CD4-positive, alpha-beta memory T cell (primary cell): ENCODE results near the gene ULK4. TPM values are rescaled to one million over a fixed set of nuclear protein-coding genes. Genes with fewer than 3 reads are reported as not detected.
A peak's percentile ranks its signal among the peaks of the same experiment; 100 is the strongest.
"Not testable (repeated sequence)": the region's sequence is repeated elsewhere in the genome, so short reads cannot be mapped to it uniquely, and the experiment has no call there.

Experiments used
- CTCF ChIA-PET: fragments of 350-600 bp; sonication (Branson Sonifier 250); formaldehyde crosslinking; loops from one replicate; lab custom pipeline; 2021; ENCODE audit warnings: inconsistent platforms; ENCODE audit not compliant: partially characterized antibody; lab: Charles Lee
- POLR2A ChIA-PET: fragments of 350-600 bp; sonication (Branson Sonifier 250); formaldehyde crosslinking; loops from one replicate; lab custom pipeline; 2021; ENCODE audit not compliant: partially characterized antibody; lab: Charles Lee
- DNase-seq, 5 donors: peaks; one replicate each; pipeline versions ENCODE4 v3.0.0 to v3.0.0-alpha.2; 2020 to 2022; ENCODE audit warnings: mixed read lengths in 1 of 5
- H3K27ac ChIP-seq: one replicate; pipeline ENCODE4 v1.7.0; 2013; ENCODE audit warnings: low read depth, low read length
- H3K27me3 ChIP-seq: 2 replicates; pipeline ENCODE4 v1.7.0; 2013; ENCODE audit warnings: mild to moderate bottlenecking, low read length, moderate library complexity; ENCODE audit not compliant: insufficient read depth
- H3K36me3 ChIP-seq: 2 replicates; pipeline ENCODE4 v1.7.0; 2013; ENCODE audit warnings: mild to moderate bottlenecking, low read length, moderate library complexity; ENCODE audit not compliant: insufficient read depth
- H3K4me1 ChIP-seq: 2 replicates; pipeline ENCODE4 v1.7.0; 2013; ENCODE audit warnings: mild to moderate bottlenecking, low read length, moderate library complexity; ENCODE audit not compliant: insufficient read depth
- H3K4me3 ChIP-seq, 2 donors: one replicate each; pipeline ENCODE4 v1.7.0; 2013; ENCODE audit warnings: low read length in 2 of 2, mild to moderate bottlenecking in 1 of 2
- H3K9me3 ChIP-seq, 2 donors: one replicate each; pipeline ENCODE4 v1.7.0; 2013; ENCODE audit warnings: low read length in 2 of 2, control low read depth in 1 of 2; ENCODE audit not compliant: control insufficient read depth in 1 of 2
- H3K27ac Mint-ChIP-seq, 7 donors: one replicate each; pipeline ENCODE4 v1.8.0; 2020 to 2021; ENCODE audit warnings: mixed read lengths in 7 of 7, mild to moderate bottlenecking in 6 of 7, inconsistent platforms in 3 of 7, moderate library complexity in 3 of 7
- H3K27me3 Mint-ChIP-seq, 2 donors: one replicate each; pipeline ENCODE4 v1.8.0; 2020 to 2021; ENCODE audit warnings: mixed read lengths in 2 of 2
- H3K36me3 Mint-ChIP-seq, 2 donors: one replicate each; pipeline ENCODE4 v1.8.0; 2020 to 2021; ENCODE audit warnings: mixed read lengths in 2 of 2, inconsistent platforms in 1 of 2, mild to moderate bottlenecking in 1 of 2
- H3K4me1 Mint-ChIP-seq, 4 donors: one replicate each; pipeline ENCODE4 v1.8.0; 2020 to 2021; ENCODE audit warnings: mixed read lengths in 4 of 4, mild to moderate bottlenecking in 1 of 4
- H3K4me3 Mint-ChIP-seq, 8 donors: one replicate each; pipeline ENCODE4 v1.8.0; 2020 to 2021; ENCODE audit warnings: mixed read lengths in 8 of 8, mild to moderate bottlenecking in 7 of 8, moderate library complexity in 6 of 8, inconsistent platforms in 3 of 8
- H3K9me3 Mint-ChIP-seq, 8 donors: one replicate each; pipeline ENCODE4 v1.8.0; 2020 to 2021; ENCODE audit warnings: mixed read lengths in 8 of 8, mild to moderate bottlenecking in 5 of 8, inconsistent platforms in 3 of 8, moderate library complexity in 1 of 8
- intact Hi-C: fragments of 100-400 bp; cut with micrococcal nuclease; formaldehyde crosslinking; loops from one replicate; pipeline ENCODE4 v1.15.1; 2023
- polyA plus RNA-seq, 2 donors: library from polyadenylated mRNA; unstranded; fragments of 300-500 nt; fragmentation: Illumina TruSeq; gene quantifications; one replicate each; pipeline ENCODE4 v1.2.3, GENCODE V29; 2021
- total RNA-seq, 2 experiments: library from RNA; stranded (reverse); gene quantifications; one replicate each; pipeline ENCODE4 v1.2.3, GENCODE V29; 2021

The ULK4 gene
- total and polyA plus RNA-seq, 4 experiments from 2014 or later: 6.3 to 29.1 (median 19.2) TPM

- Mint-ChIP-seq H3K27me3 (no peaks in the 10 kb centered on the region), H3K27ac (peak overlapping the region in 1 of 7 donors; percentile 26), H3K36me3 (peaks cover 17 to 35% of the 10 kb centered on the region in 2 donors), H3K4me1 (no peaks in the 10 kb centered on the region), H3K9me3 (no peaks in the 10 kb centered on the region), H3K4me3 (no peak overlapping the region)
- H3K9me3 ChIP-seq: no peaks in the 10 kb centered on the region
- intact Hi-C loops: no loop called here
- no peaks in the 10 kb centered on the region for H3K4me1 ChIP-seq
- CTCF ChIA-PET: no interaction called here
- no peaks in the 10 kb centered on the region for H3K27me3 ChIP-seq
- H3K4me3 ChIP-seq: no peak overlapping the region
- POLR2A ChIA-PET: no interaction called here
- no peaks in the 10 kb centered on the region for H3K36me3 ChIP-seq
- H3K27ac ChIP-seq: no peak overlapping the region
- no peak for DNase-seq
These were observed 251.1 kb downstream of the ULK4 start for GRCh38 chr3:41710646-41711388.

GRCh38 chr3:41709213-41709612 is 252.7 kb downstream of the ULK4 start:
- CTCF ChIA-PET, H3K9me3 Mint-ChIP-seq, H3K4me1 Mint-ChIP-seq, H3K4me1 ChIP-seq, H3K9me3 ChIP-seq, H3K27me3 ChIP-seq, H3K27me3 Mint-ChIP-seq, H3K36me3 ChIP-seq, H3K4me3 ChIP-seq, POLR2A ChIA-PET, H3K27ac Mint-ChIP-seq, H3K4me3 Mint-ChIP-seq, H3K27ac ChIP-seq, intact Hi-C loops, DNase-seq: not testable (repeated sequence)
- peaks cover 20 to 44% of the 10 kb centered on the region in 2 donors for H3K36me3 Mint-ChIP-seq

- H3K27ac Mint-ChIP-seq: no peak overlapping the region
- no peak overlapping the region for H3K4me3 ChIP-seq
- H3K4me1 Mint-ChIP-seq: no peaks in the 10 kb centered on the region
- DNase-seq: no peak
- H3K9me3 ChIP-seq: no peaks in the 10 kb centered on the region
- H3K27me3 Mint-ChIP-seq: no peaks in the 10 kb centered on the region
- no peak overlapping the region for H3K27ac ChIP-seq
- H3K4me1 ChIP-seq: no peaks in the 10 kb centered on the region
- H3K36me3 ChIP-seq: no peaks in the 10 kb centered on the region
- intact Hi-C loops: no loop called here
- no peaks in the 10 kb centered on the region for H3K27me3 ChIP-seq
- no peaks in the 10 kb centered on the region for H3K9me3 Mint-ChIP-seq
- no peak overlapping the region for H3K4me3 Mint-ChIP-seq
- H3K36me3 Mint-ChIP-seq: peaks cover 18 to 52% of the 10 kb centered on the region in 2 donors
- POLR2A ChIA-PET: no interaction called here
- CTCF ChIA-PET: no interaction called here
These were observed 253.7 kb downstream of the ULK4 start for GRCh38 chr3:41708176-41708575.

GRCh38 chr3:41705893-41706292 is 256.0 kb downstream of the ULK4 start:
- no peaks in the 10 kb centered on the region for H3K27me3 ChIP-seq
- ChIA-PET CTCF (no interaction called here), POLR2A (no interaction called here)
- no peaks in the 10 kb centered on the region for H3K4me1 Mint-ChIP-seq
- intact Hi-C loops: no loop called here
- peaks cover 17 to 51% of the 10 kb centered on the region in 2 donors for H3K36me3 Mint-ChIP-seq
- H3K4me3 Mint-ChIP-seq: no peak overlapping the region
- no peaks in the 10 kb centered on the region for H3K9me3 Mint-ChIP-seq
- DNase-seq: no peak
- no peaks in the 10 kb centered on the region for H3K27me3 Mint-ChIP-seq
- H3K4me1 ChIP-seq: no peaks in the 10 kb centered on the region
- H3K27ac ChIP-seq: no peak overlapping the region
- H3K36me3 ChIP-seq: no peaks in the 10 kb centered on the region
- H3K27ac Mint-ChIP-seq: no peak overlapping the region
- H3K4me3 ChIP-seq: no peak overlapping the region
- H3K9me3 ChIP-seq: no peaks in the 10 kb centered on the region

DNA sequence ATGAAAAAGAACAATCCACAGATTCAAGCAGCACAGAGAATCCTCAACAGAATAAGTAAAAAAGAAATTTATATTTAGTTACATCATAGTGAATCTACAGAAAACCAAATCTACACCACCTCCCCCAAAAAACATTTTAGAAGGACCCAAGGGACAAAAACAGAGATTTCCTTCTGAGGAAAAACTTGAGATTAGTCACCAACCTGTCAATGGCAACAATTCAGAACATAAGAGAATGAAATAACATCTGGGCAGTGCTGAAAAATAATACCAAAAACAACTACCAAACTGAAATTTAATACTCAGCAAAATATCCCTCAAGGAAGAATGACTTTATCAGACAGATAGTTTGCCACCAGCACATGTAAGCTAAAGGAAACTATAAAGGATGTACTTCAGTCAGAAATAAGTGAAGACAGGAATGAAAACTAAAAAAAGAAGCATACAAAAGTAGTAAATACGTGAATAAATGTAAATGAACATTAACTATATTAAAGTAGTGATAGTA is 260.7 kb downstream of the ULK4 start:
- peaks cover 17 to 40% of the 10 kb centered on the region in 2 donors for H3K36me3 Mint-ChIP-seq
- no peaks in the 10 kb centered on the region for H3K36me3 ChIP-seq
- intact Hi-C loops: no loop called here
- no peaks in the 10 kb centered on the region for H3K27me3 ChIP-seq
- no peak overlapping the region for H3K27ac ChIP-seq
- no peaks in the 10 kb centered on the region for H3K9me3 Mint-ChIP-seq
- no peaks in the 10 kb centered on the region for H3K4me1 ChIP-seq
- peak overlapping the region in 1 of 7 donors; percentile 54 for H3K27ac Mint-ChIP-seq
- no peaks in the 10 kb centered on the region for H3K4me1 Mint-ChIP-seq
- H3K4me3 Mint-ChIP-seq: no peak overlapping the region
- POLR2A ChIA-PET: no interaction called here
- H3K27me3 Mint-ChIP-seq: no peaks in the 10 kb centered on the region
- no peak overlapping the region for H3K4me3 ChIP-seq
- DNase-seq: no peak
- no peaks in the 10 kb centered on the region for H3K9me3 ChIP-seq
- CTCF ChIA-PET: no interaction called here

DNA sequence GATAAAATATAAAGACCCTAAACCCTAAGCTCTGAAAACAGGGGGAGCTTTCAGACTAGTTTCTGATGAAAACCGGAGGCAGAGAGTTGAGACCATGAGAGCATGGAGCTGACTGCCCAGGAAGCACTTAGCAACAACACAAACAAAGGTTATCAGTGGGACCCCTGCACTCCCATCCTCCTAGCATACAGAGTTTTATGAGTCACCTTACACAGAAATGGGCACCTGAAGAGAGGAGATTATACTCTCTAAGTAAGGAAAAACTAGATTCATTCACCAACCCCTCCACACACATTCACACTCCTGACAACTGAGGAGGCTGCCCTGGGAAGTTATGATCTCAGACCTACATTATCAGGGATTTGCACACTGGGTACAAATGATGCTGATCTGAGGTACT is 261.7 kb downstream of the ULK4 start:
- Histone ChIP-seq H3K4me1 (no peaks in the 10 kb centered on the region), H3K9me3 (no peaks in the 10 kb centered on the region), H3K27ac (no peak overlapping the region), H3K27me3 (no peaks in the 10 kb centered on the region), H3K36me3 (no peaks in the 10 kb centered on the region), H3K4me3 (no peak overlapping the region)
- H3K36me3 Mint-ChIP-seq: peaks cover 21 to 39% of the 10 kb centered on the region in 2 donors
- intact Hi-C loops: no loop called here
- DNase-seq: no peak
- no peak overlapping the region for H3K4me3 Mint-ChIP-seq
- no peaks in the 10 kb centered on the region for H3K4me1 Mint-ChIP-seq
- ChIA-PET POLR2A (no interaction called here), CTCF (no interaction called here)
- H3K27me3 Mint-ChIP-seq: no peaks in the 10 kb centered on the region
- peaks cover 0 to 1% (median 0%) of the 10 kb centered on the region in 8 donors for H3K9me3 Mint-ChIP-seq
- no peak overlapping the region for H3K27ac Mint-ChIP-seq

DNA sequence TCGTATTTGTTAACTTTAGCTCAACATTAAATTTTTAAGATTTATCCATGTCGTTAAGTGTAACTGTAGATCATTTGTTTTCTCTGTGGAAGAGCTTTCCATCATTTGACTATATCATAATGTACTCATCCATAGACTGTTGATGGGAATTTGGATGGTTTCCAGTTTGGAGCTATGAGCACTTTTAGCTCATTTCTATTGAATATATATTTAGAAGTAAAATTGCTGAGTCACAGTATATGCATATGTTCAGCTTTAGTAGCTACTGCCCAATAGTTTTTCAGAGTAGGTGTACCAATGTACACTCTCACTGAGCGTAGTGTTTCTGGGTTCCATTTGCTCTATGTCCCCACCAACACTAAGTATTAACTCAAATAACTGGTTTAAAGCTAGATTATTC is 263.0 kb downstream of the ULK4 start:
- H3K27ac ChIP-seq: no peak overlapping the region
- H3K9me3 ChIP-seq: no peaks in the 10 kb centered on the region
- POLR2A ChIA-PET: no interaction called here
- Mint-ChIP-seq H3K27me3 (no peaks in the 10 kb centered on the region), H3K36me3 (peaks cover 16 to 40% of the 10 kb centered on the region in 2 donors), H3K4me3 (no peak overlapping the region), H3K9me3 (peaks cover 0 to 3% (median 0%) of the 10 kb centered on the region in 8 donors), H3K27ac (no peak overlapping the region), H3K4me1 (no peaks in the 10 kb centered on the region)
- no peaks in the 10 kb centered on the region for H3K4me1 ChIP-seq
- no peaks in the 10 kb centered on the region for H3K36me3 ChIP-seq
- intact Hi-C loops: no loop called here
- H3K27me3 ChIP-seq: no peaks in the 10 kb centered on the region
- H3K4me3 ChIP-seq: no peak overlapping the region
- CTCF ChIA-PET: no interaction called here
- no peak for DNase-seq
